ENCODE results near the gene LCK.
"Not testable (repeated sequence)": the region's sequence is repeated elsewhere in the genome, so short reads cannot be mapped to it uniquely, and the experiment has no call there.

Gene LCK

DNA sequence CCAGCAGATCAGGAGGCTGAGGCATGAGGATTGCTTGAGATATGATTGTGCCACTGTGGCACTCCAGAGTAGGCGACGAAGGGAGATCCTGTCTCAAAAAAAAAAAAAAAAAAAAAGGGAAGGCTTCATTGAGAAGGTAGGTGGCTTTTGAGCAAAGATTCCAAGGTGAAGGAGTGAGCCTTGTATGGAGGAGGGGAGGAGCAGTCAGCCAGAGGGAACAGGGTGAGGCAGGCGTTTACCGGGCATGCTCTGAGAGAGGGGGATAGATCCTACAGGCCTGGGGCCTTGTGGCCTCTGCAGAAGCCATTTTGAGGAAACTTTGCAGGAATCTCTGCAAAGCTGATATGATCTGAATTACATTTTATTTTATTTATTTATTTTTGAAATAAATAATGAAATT lies 35.7 kb downstream of the LCK start:
- Histone ChIP-seq H3K79me2 (ENCODE audit: insufficient read depth, low read depth) (no peaks in the 10 kb centered on the region), H3K36me3 (ENCODE audit: insufficient read depth) (no peaks in the 10 kb centered on the region), H3K4me3 (IDR thresholded peaks at IDR 0.05; ENCODE audit: insufficient read depth, low read depth, low read length) (no peak overlapping the region), H3K9ac (no peak overlapping the region), H3K4me1 (ENCODE audit: low read depth, poor library complexity, severe bottlenecking) (peaks cover 9% of the 10 kb centered on the region), H4K20me1 (ENCODE audit: insufficient read depth) (no peaks in the 10 kb centered on the region), H3K4me2 (no peak overlapping the region), H3K27ac (no peak overlapping the region), H3K27me3 (ENCODE audit: insufficient read depth, low read depth) (no peaks in the 10 kb centered on the region), H2AFZ (ENCODE audit: low read depth) (no peak overlapping the region)
- TF ChIP-seq, protein P1, sequence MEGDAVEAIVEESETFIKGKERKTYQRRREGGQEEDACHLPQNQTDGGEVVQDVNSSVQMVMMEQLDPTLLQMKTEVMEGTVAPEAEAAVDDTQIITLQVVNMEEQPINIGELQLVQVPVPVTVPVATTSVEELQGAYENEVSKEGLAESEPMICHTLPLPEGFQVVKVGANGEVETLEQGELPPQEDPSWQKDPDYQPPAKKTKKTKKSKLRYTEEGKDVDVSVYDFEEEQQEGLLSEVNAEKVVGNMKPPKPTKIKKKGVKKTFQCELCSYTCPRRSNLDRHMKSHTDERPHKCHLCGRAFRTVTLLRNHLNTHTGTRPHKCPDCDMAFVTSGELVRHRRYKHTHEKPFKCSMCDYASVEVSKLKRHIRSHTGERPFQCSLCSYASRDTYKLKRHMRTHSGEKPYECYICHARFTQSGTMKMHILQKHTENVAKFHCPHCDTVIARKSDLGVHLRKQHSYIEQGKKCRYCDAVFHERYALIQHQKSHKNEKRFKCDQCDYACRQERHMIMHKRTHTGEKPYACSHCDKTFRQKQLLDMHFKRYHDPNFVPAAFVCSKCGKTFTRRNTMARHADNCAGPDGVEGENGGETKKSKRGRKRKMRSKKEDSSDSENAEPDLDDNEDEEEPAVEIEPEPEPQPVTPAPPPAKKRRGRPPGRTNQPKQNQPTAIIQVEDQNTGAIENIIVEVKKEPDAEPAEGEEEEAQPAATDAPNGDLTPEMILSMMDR (conservative IDR thresholded peaks at IDR 0.05; ENCODE audit: low read depth, low read length): no peak

DNA sequence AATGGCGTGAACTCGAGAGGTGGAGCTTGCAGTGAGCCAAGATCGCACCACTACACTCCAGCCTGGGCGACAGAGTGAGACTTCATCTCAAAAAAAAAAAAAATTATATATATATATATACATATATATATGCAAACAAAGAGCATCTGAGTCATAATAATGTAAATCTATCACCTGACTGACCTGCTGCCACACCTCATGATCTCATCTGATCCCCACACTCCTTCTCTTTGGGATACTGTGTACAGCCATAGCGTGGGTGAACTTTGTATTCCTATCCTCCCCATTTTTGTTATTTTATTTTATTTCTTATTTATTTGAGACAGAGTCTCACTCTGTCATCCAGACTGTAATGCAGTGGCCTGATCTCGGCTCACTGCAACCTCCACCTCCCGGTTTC lies 38.2 kb downstream of the LCK start:
- Histone ChIP-seq H4K20me1 (ENCODE audit: insufficient read depth) (no peaks in the 10 kb centered on the region), H3K79me2 (ENCODE audit: insufficient read depth, low read depth) (peaks cover 23% of the 10 kb centered on the region), H3K9ac (no peak overlapping the region), H3K27me3 (ENCODE audit: insufficient read depth, low read depth) (no peaks in the 10 kb centered on the region), H3K36me3 (ENCODE audit: insufficient read depth) (no peaks in the 10 kb centered on the region), H3K4me3 (IDR thresholded peaks at IDR 0.05; ENCODE audit: insufficient read depth, low read depth, low read length) (no peak overlapping the region), H3K4me1 (ENCODE audit: low read depth, poor library complexity, severe bottlenecking) (peaks cover 20% of the 10 kb centered on the region), H3K4me2 (no peak overlapping the region), H2AFZ (ENCODE audit: low read depth) (no peak overlapping the region), H3K27ac (no peak overlapping the region)
- TF ChIP-seq, protein P1 (conservative IDR thresholded peaks at IDR 0.05; ENCODE audit: low read depth, low read length): no peak

DNA sequence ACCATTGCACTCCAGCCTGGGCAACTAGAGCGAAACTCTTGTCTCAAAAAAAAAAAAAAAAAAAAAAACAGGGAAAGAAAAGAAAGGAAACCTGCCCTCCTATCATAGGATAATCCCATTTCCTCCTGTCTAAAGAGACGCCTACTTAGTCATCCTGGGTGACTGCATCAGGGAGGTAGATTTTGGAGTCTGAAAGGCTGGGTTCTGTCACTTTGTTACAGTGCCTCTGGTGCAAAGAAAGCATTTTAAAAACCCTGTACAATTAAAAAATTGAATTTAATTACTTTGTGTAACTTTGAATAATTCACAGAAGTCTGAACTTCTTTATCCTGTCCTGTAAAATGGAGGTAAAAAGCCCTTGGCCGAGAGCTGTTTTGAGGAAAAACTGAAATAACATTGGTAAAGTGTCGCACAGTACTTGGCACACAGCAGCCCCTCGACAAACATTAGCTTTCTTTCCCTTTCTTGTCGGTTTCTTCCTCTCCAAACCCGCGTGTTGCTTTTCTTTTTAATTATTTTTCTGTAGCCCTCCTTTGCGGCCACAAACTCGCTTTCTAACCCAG lies 40.2 kb downstream of the LCK start:
- Histone ChIP-seq H3K36me3 (ENCODE audit: insufficient read depth) (no peaks in the 10 kb centered on the region), H3K27ac (peak overlapping the region; percentile 76), H3K79me2 (ENCODE audit: insufficient read depth, low read depth) (peaks cover 42% of the 10 kb centered on the region), H3K4me3 (IDR thresholded peaks at IDR 0.05; ENCODE audit: insufficient read depth, low read depth, low read length) (no peak overlapping the region), H3K4me1 (ENCODE audit: low read depth, poor library complexity, severe bottlenecking) (peaks cover 30% of the 10 kb centered on the region), H4K20me1 (ENCODE audit: insufficient read depth) (no peaks in the 10 kb centered on the region), H3K4me2 (peak overlapping the region; percentile 78), H3K9ac (peak overlapping the region; percentile 66), H2AFZ (ENCODE audit: low read depth) (peak overlapping the region; percentile 89), H3K27me3 (ENCODE audit: insufficient read depth, low read depth) (no peaks in the 10 kb centered on the region)
- TF ChIP-seq, protein P1 (conservative IDR thresholded peaks at IDR 0.05; ENCODE audit: low read depth, low read length): no peak

DNA sequence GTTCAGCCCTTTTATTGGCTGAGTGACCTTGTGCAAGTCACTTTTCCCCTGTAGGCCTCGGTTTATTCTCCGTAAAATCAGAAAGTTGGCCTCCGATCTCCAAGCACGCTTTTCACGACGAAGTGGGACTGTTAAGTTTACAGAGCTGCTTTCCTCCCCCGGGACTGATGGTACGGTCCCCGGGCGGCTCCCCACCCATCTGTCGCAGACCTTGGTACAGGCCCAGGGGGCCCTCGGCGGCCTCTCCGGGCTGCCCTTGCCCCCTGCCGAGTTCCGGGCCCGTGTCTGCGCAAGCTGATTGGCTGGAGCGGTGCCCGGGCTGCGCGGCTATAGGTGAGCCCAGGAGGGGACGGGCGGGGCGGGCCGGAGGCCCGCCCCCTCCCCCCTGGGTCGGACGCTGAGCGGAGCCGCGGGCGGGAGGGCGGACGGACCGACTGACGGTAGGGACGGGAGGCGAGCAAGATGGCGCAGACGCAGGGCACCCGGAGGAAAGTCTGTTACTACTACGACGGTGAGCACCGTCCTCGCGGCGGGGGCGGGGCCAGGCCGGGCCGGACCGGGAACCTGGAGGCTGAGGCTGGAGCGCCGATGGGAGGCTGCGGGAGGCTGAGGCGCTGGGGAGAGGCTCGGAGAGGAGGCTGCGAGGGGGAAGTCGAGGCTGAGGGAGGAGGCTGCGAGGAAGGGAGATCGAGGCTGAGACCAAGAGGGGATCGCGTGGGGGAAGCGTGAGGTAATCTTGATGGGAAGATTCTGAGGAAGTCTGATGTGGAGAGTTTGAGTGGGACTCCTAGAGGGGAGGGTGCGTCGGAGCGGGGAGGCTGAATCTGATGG lies 40.9 kb downstream of the LCK start, which contains the start of gene HDAC1:
Gene HDAC1 (plus strand): TSS at position 376 of the 831 bp plus-strand sequence. CDS start 87 bp downstream, at position 463.
- Histone ChIP-seq H3K4me1 (ENCODE audit: low read depth, poor library complexity, severe bottlenecking) (peaks cover 30% of the 10 kb centered on the region), H2AFZ (ENCODE audit: low read depth) (peak within 1 kb of the TSS; percentile 89), H3K27ac (peak within 1 kb of the TSS; percentile 76), H3K9ac (peak within 1 kb of the TSS; percentile 66), H3K4me2 (peak within 1 kb of the TSS; percentile 78), H4K20me1 (ENCODE audit: insufficient read depth) (no peaks in the 10 kb centered on the region), H3K79me2 (ENCODE audit: insufficient read depth, low read depth) (peaks cover 49% of the 10 kb centered on the region), H3K4me3 (IDR thresholded peaks at IDR 0.05; ENCODE audit: insufficient read depth, low read depth, low read length) (no peak within 1 kb of the TSS), H3K36me3 (ENCODE audit: insufficient read depth) (no peaks in the 10 kb centered on the region), H3K27me3 (ENCODE audit: insufficient read depth, low read depth) (no peaks in the 10 kb centered on the region)
- TF ChIP-seq, protein P1 (conservative IDR thresholded peaks at IDR 0.05; ENCODE audit: low read depth, low read length): no peak

DNA sequence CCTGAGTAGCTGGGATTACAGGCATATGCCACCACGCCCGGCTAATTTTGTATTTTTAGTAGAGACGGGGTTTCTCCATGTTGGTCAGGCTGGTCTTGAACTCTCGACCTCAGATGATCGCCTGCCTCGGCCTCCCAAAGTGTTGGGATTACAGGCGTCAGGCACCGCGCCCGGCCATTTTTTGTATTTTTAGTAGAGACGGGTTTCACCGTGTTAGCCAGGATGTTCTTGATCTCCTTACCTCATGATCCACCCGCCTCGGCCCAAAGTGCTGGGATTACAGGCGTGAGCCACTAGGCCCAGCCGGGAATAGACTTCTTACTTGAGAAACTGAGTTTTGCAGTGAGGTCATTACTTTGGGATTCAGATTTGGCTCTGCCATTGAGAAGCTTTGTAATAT lies 47.1 kb downstream of the LCK start:
- H3K4me2 ChIP-seq; H3K9ac ChIP-seq; H2AFZ ChIP-seq (ENCODE audit: low read depth); H4K20me1 ChIP-seq (ENCODE audit: insufficient read depth); H3K36me3 ChIP-seq (ENCODE audit: insufficient read depth); H3K27ac ChIP-seq; H3K4me3 ChIP-seq (IDR thresholded peaks at IDR 0.05; ENCODE audit: insufficient read depth, low read depth, low read length); H3K27me3 ChIP-seq (ENCODE audit: insufficient read depth, low read depth): not testable (repeated sequence)
- Histone ChIP-seq H3K79me2 (ENCODE audit: insufficient read depth, low read depth) (peaks cover 69% of the 10 kb centered on the region), H3K4me1 (ENCODE audit: low read depth, poor library complexity, severe bottlenecking) (peaks cover 15% of the 10 kb centered on the region)

All from KMS-11 (cell line).